ENCODE results near the gene ADAMTS4. TPM values are rescaled to one million over a fixed set of nuclear protein-coding genes. Genes with fewer than 3 reads are reported as not detected.

Gene ADAMTS4
- total RNA-seq, 2 experiments from 2014 or later: 2.3 to 3.0 TPM

Small RNA genes within 50 kb of the gene (microRNA-seq; reads per million reads assigned to microRNA genes)
- not detected for gene MIR5187 (ENCODE audit: borderline microRNAs expressed, borderline number of aligned reads, borderline replicate concordance)

Other genes starting within 250 kb of the ADAMTS4 start
- not detected for gene ITLN2, start 244.2 kb downstream of the ADAMTS4 start, total RNA-seq
- gene F11R, start 177.9 kb downstream of the ADAMTS4 start, total RNA-seq: 10 to 100 TPM; 21.3 to 25.3 TPM
- gene TSTD1, start 160.1 kb downstream of the ADAMTS4 start, total RNA-seq: 10 to 100 TPM; 70.2 to 77.7 TPM
- 10 to 100 TPM; 43.4 to 43.7 TPM for gene USF1, start 153.1 kb downstream of the ADAMTS4 start, total RNA-seq
- gene ARHGAP30, start 129.2 kb downstream of the ADAMTS4 start, total RNA-seq: 100 to 1,000 TPM; 171 to 178 TPM
- gene NECTIN4, start 109.5 kb downstream of the ADAMTS4 start, total RNA-seq: under 1 TPM in 1 of 2 experiments, not detected in 1; 0.05 TPM
- gene KLHDC9, start 100.7 kb downstream of the ADAMTS4 start, total RNA-seq: 1 to 10 TPM; 1.2 to 1.6 TPM
- gene PFDN2, start 81.0 kb downstream of the ADAMTS4 start, total RNA-seq: 100 to 1,000 TPM; 152 to 155 TPM
- gene NIT1, start 80.9 kb downstream of the ADAMTS4 start, total RNA-seq: 10 to 100 TPM; 65.2 to 66.5 TPM
- gene DEDD, start 66.4 kb downstream of the ADAMTS4 start, total RNA-seq: 10 to 100 TPM; 35.0 to 40.2 TPM
- 10 to 100 TPM; 87.7 to 91.0 TPM for gene UFC1, start 45.1 kb downstream of the ADAMTS4 start, total RNA-seq
- gene USP21, start 39.6 kb downstream of the ADAMTS4 start, total RNA-seq: 10 to 100 TPM; 25.4 to 28.6 TPM
- gene PPOX, start 32.6 kb downstream of the ADAMTS4 start, total RNA-seq: 10 to 100 TPM; 27.0 to 30.7 TPM
- gene B4GALT3, start 21.5 kb downstream of the ADAMTS4 start, total RNA-seq: 10 to 100 TPM; 46.3 to 50.9 TPM
- gene NDUFS2, start 3.3 kb upstream of the ADAMTS4 start, total RNA-seq: 100 to 1,000 TPM in 1 of 2 experiments, 10 to 100 TPM in 1; 98.3 to 103 TPM
- gene FCER1G, start 16.2 kb upstream of the ADAMTS4 start, total RNA-seq: 1 to 10 TPM in 1 of 2 experiments, under 1 TPM in 1; 0.99 to 2.0 TPM
- gene APOA2, start 24.6 kb upstream of the ADAMTS4 start, total RNA-seq: not detected
- 10 to 100 TPM; 14.8 to 15.4 TPM for gene TOMM40L, start 27.0 kb upstream of the ADAMTS4 start, total RNA-seq
- not detected for gene NR1I3, start 39.1 kb upstream of the ADAMTS4 start, total RNA-seq
- under 1 TPM in 1 of 2 experiments, not detected in 1; 0.22 TPM for gene PCP4L1, start 59.7 kb upstream of the ADAMTS4 start, total RNA-seq
- 1 to 10 TPM; 3.7 to 5.8 TPM for gene MPZ, start 110.9 kb upstream of the ADAMTS4 start, total RNA-seq
- 100 to 1,000 TPM; 212 to 215 TPM for gene SDHC, start 115.3 kb upstream of the ADAMTS4 start, total RNA-seq
- under 1 TPM in 1 of 2 experiments, not detected in 1; 0.29 TPM for gene CFAP126, start 168.8 kb upstream of the ADAMTS4 start, total RNA-seq